Activated CD8-positive, alpha-beta memory T cell treated with anti-CD3 and anti-CD28 coated beads for 1 hour (primary cell): Measurements from ENCODE around the gene GALNT9.
"Not testable (repeated sequence)": the region's sequence is repeated elsewhere in the genome, so short reads cannot be mapped to it uniquely, and the experiment has no call there.

Experiments used
- DNase-seq, 2 donors: peaks; one replicate each; pipeline ENCODE4 v3.0.0-alpha.2; 2020; ENCODE audit warnings: low read depth in 1 of 2; ENCODE audit errors: extremely low read depth in 1 of 2

The GALNT9 gene

GRCh38 chr12:132253698-132254480, 75.5 kb downstream of the GALNT9 start:
- DNase-seq: no peak

- DNase-seq: not testable (repeated sequence)
These were observed 76.4 kb downstream of the GALNT9 start for GRCh38 chr12:132252981-132253380.

DNA sequence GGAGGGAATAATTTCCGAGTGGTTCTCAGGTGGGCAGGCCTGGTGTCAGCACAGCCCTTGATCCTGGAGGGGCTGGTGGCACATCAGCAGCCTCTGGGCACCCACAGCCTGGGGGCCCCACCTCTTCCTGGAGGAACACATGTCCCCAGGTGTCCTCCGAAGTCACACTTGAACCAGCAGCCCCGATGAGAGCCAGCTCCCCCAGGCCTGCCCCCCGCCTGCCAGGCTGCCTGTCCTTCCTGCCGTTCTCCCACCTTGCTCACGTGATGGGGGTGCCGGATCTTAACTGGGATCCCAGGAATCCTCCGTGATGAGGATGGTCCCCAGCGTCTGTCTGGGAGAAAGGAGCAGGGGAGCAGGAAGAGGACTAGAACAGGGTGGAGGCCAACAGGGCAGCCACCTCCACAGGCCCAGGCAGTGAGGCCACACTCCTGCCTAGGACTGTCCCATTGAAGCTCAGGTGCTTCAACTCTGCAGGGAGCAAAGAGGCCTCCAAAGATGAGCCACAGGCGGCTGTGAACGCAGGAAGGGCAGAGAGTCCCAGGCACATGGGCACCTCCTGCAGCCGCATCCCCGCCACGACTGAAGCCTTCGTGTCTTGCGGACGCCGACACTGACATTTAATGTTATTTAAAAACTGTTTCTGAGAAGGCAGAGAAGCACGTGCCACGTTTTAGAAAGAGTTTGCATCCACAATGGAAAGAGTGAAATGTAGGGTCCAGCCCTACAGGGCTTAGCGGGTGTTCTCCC, 77.5 kb downstream of the GALNT9 start:
- no peak for DNase-seq

DNA sequence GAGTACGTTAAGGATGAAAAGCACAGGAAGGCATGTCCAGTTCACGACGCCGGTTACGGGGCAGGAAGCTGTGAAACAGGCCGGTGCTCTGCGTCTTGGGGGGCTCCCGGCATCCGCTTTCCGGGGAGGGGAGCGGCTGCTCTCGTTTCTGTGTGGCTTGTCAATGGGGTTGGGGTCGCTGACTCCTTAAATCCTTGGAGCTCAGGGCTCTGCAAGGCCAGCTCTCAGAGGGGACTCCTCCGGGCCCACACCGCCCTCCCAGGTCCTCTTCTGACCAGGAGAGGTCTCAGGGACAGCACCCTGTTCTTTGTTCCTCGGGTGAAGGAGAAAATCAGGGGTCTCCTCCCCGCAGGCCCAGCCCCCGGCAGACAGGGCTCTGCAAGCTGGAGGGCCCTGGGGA, 78.1 kb downstream of the GALNT9 start:
- no peak for DNase-seq

- no peak for DNase-seq
These were observed 78.7 kb downstream of the GALNT9 start for GRCh38 chr12:132250707-132251106.

DNA sequence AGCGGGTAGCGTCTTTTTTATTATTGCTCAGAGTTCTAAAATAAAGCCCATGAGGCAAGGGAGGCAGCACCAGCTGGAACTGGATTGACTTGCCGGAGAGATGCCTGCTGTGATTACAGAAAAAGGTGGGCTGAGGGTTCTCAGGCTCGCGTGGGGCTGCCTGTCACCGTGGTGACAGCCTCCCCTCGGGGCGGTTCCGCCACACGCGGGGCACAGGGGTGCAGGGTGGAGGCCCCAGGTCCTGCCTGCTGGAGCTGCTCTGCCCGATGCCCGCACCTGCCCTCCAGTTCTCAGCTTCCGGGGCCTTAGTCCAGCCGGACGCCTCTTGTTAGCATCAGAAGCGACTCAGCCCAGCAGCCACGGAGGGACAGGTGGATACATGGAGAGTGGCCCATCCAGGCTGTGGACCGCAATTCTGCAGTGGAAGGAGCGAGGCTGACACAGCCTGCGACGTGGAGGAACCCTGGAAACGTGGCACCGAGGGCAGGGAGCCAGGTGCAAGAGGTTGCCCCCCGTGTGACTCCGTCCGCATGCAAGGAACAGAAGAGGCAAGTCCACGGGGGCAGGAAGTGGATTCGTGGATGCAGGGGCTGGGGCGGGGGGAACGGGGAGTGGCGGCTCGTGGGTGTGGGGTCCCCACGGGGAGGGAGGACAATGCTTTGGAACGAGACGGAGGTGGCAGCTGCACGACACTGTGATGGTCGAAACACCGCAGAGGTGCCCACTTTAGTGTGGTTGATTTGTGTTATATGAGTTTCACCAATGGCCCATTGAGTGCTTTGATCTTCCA, 79.5 kb downstream of the GALNT9 start:
- no peak for DNase-seq

GRCh38 chr12:132248453-132249167, 80.8 kb downstream of the GALNT9 start:
- no peak for DNase-seq

GRCh38 chr12:132247718-132248452, 81.5 kb downstream of the GALNT9 start:
- no peak for DNase-seq

DNA sequence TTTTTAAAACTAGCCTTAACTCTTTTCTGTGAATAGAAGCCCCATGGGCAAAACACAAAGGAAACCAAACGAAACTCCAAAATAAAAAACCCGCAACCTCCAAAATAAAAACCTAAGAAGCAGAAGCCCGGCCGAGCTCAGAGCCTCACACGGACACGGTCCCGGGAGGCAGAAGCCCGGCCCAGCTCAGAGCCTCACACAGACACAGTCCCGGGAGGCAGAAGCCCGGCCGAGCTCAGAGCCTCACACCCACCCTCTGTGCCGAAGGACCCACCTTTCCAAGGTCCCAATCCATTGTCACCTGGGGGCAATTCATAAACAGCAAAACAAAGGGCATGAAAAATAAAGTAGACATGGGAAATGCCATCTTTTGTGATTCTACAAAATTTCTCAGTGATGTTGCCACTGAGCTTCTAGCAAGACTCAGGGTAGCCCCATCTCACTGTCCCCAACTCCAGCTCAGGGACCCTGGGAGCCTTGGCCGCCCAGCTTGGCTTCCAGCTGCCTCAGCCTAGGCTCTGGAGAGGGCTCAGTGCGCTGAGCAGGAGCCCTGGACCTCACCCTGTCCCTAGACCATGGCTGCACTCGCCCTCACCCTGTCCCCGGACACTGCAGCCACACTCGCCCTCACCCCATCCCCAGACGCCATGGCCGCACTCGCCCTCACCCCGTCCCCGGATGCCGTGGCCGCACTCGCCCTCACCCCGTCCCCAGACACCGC, 82.2 kb downstream of the GALNT9 start:
- no peak for DNase-seq

- no peak for DNase-seq
These were observed 83.8 kb downstream of the GALNT9 start for GRCh38 chr12:132245521-132246101.

GRCh38 chr12:132244724-132245295, 84.6 kb downstream of the GALNT9 start:
- DNase-seq: no peak

DNA sequence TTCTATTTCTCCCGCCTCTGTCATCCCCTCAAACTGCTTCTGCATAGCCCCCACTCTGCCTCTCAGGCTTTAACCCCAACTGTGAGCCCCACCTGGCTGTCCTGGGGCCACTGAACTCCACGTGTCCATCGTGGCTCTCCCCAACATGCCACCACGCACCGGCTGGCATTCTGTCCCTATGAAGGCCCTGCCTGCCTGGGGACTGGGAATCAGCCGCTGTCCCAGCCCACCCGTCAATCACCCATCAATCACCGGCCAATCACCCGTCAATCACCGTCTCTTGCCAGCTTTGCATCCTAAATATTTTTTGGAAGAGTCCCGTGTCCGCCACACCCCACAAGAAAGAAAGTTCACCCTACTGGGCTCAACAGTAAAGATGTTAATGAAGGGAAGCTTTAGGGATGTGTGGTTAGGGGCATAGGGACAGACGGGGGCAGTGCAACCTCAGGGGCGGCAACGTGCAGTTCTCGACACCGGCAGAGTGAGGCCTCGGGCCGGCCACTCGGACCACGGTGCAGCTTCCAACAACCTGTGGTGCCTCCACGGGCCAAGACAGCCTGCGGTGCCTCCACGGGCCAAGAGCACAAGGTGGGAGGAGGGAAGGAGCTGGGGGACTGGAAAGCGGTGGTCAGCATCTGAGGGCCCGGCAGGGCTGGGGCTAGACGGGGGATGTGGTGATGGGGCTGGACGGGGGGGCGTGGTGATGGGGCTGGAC, 85.6 kb downstream of the GALNT9 start:
- no peak for DNase-seq

- not testable (repeated sequence) for DNase-seq
These were observed 86.2 kb downstream of the GALNT9 start for GRCh38 chr12:132243171-132243570.

DNA sequence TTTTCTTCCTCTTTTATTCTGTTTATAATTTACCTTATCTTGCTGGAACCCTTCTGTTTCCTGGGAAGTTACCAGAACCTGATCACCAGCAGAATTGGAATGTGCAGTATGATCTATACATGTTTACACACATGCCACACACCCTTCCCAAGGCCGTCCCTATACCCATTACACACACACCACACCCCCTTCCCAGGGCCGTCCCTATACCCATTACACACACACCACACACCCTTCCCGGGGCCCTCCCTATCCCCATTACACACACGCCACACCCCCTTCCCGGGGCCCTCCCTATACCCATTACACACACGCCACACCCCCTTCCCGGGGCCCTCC, 88.8 kb downstream of the GALNT9 start:
- DNase-seq: not testable (repeated sequence)

- no peak for DNase-seq
These were observed 89.4 kb downstream of the GALNT9 start for GRCh38 chr12:132239796-132240668.

- no peak for DNase-seq
These were observed 90.0 kb downstream of the GALNT9 start for GRCh38 chr12:132239392-132239791.

DNA sequence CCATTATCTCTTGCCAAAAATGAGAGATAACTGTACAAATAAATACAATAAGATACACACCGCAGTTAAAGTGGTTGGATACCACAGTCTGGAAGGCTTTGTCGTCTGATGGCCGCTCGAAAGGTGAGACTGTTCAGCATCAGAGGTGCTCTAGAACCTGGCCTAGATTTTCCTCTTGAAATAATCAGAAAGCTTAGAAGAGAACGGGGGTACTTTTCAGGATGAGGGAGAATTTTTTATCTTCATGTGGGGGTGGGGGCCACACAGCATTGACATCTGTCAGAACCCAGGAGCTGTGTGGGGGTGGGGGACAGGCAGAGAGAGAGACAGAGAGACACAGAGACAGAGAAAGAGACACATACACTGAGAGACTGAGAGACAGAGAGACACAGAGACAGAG, 90.5 kb downstream of the GALNT9 start:
- no peak for DNase-seq
